ENCODE data around the gene YIPF1.
A peak's percentile ranks its signal among the peaks of the same experiment; 100 is the strongest.

The YIPF1 gene

GRCh38 chr1:53889304-53890298 lies at the start of gene YIPF1:
YIPF1 (minus strand) TSS chr1:53889797; CDS start chr1:53888937, 860 bp downstream.
- DNase-seq (ENCODE audit: low read depth): peak; percentile 92

- peak; percentile 61 for DNase-seq (ENCODE audit: low read depth)
These were observed 48.7 kb upstream of the YIPF1 start for GRCh38 chr1:53938136-53938830.

- no peak for DNase-seq (ENCODE audit: low read depth)
These were observed 46.8 kb upstream of the YIPF1 start for GRCh38 chr1:53936430-53936829.

GRCh38 chr1:53934170-53934765 lies 44.7 kb upstream of the YIPF1 start:
- DNase-seq (ENCODE audit: low read depth): no peak

- DNase-seq (ENCODE audit: low read depth): no peak
These were observed 41.9 kb upstream of the YIPF1 start for GRCh38 chr1:53931523-53931922.

- DNase-seq (ENCODE audit: low read depth): no peak
These were observed 41.3 kb upstream of the YIPF1 start for GRCh38 chr1:53930932-53931331.

GRCh38 chr1:53929246-53929960 lies 39.8 kb upstream of the YIPF1 start:
- DNase-seq (ENCODE audit: low read depth): peak; percentile 59

GRCh38 chr1:53927376-53927881 lies 37.8 kb upstream of the YIPF1 start:
- no peak for DNase-seq (ENCODE audit: low read depth)

GRCh38 chr1:53919675-53920066 lies 30.1 kb upstream of the YIPF1 start:
- DNase-seq (ENCODE audit: low read depth): peak; percentile 56

- no peak for DNase-seq (ENCODE audit: low read depth)
These were observed 28.7 kb upstream of the YIPF1 start for GRCh38 chr1:53918343-53918742.

- no peak for DNase-seq (ENCODE audit: low read depth)
These were observed 23.9 kb upstream of the YIPF1 start for GRCh38 chr1:53913352-53914033.

GRCh38 chr1:53911442-53911841 lies 21.8 kb upstream of the YIPF1 start:
- no peak for DNase-seq (ENCODE audit: low read depth)

- peak; percentile 26 for DNase-seq (ENCODE audit: low read depth)
These were observed 20.3 kb upstream of the YIPF1 start for GRCh38 chr1:53909946-53910345.

- no peak for DNase-seq (ENCODE audit: low read depth)
These were observed 16.5 kb upstream of the YIPF1 start for GRCh38 chr1:53906121-53906520.

GRCh38 chr1:53905509-53905908 lies 15.9 kb upstream of the YIPF1 start:
- DNase-seq (ENCODE audit: low read depth): no peak

GRCh38 chr1:53902235-53903138 lies 12.9 kb upstream of the YIPF1 start:
- peak; percentile 36 for DNase-seq (ENCODE audit: low read depth)

GRCh38 chr1:53899708-53900107 lies 10.1 kb upstream of the YIPF1 start:
- no peak for DNase-seq (ENCODE audit: low read depth)

- peak; percentile 75 for DNase-seq (ENCODE audit: low read depth)
These were observed 9.6 kb upstream of the YIPF1 start for GRCh38 chr1:53899206-53899628.

- peak; percentile 95 for DNase-seq (ENCODE audit: low read depth)
These were observed 7.1 kb upstream of the YIPF1 start for GRCh38 chr1:53896635-53897229.

GRCh38 chr1:53895421-53895820 lies 5.8 kb upstream of the YIPF1 start:
- DNase-seq (ENCODE audit: low read depth): peak; percentile 10
